Pancreas (tissue), 10 donors: ENCODE results near the gene GABRR3. TPM values are rescaled to one million over a fixed set of nuclear protein-coding genes. Genes with fewer than 3 reads are reported as not detected.

ENCODE experiments used
- ATAC-seq, 4 donors: fragments of 200-7000 bp; cut with Tn5 transposase; one replicate each; pipeline versions ENCODE4 v1.8.0 to v1.9.1; 2020; ENCODE audit warnings: mild to moderate bottlenecking in 4 of 4, moderate library complexity in 4 of 4
- DNase-seq, 6 donors: peaks; one replicate each; pipeline ENCODE4 v3.0.0-alpha.2; 2020
- FAIRE-seq: peaks from 2 replicates; lab custom pipeline; 2012; peaks lifted over from hg19 to GRCh38; lab: Jason Lieb, UNC
- H3K27ac ChIP-seq, 4 donors: fragments of 200-600 bp; sonication (generic); 1 replicate in 3 of 4; 2 replicates in 1 of 4; pipeline versions ENCODE4 v1.5.0 to v1.8.0; 2020
- H3K27me3 ChIP-seq, 4 donors: fragments of 200-600 bp; one replicate each; pipeline ENCODE4 v1.8.0; 2021
- H3K36me3 ChIP-seq, 3 donors: fragments of 200-600 bp; sonication (generic) in 1 of 3; one replicate each; pipeline versions ENCODE4 v1.5.0 to v1.8.0; 2020 to 2021
- H3K4me1 ChIP-seq, 3 donors: fragments of 200-600 bp; one replicate each; pipeline ENCODE4 v1.8.0; 2021
- H3K4me3 ChIP-seq, 4 donors: fragments of 200-600 bp; sonication (generic) in 2 of 4; one replicate each; pipeline versions ENCODE4 v1.5.0 to v1.8.0; 2020 to 2021
- H3K9me3 ChIP-seq, 4 donors: fragments of 200-600 bp; one replicate each; pipeline ENCODE4 v1.8.0; 2021
- WGBS, 2 donors: extraction: QIAGEN DNeasy Blood & Tissue Kit; methylation state at CpG; one replicate each; pipeline ENCODE4 v1.1.7; 2013; 5-methylcytosine and 5-hydroxymethylcytosine counted together
- intact Hi-C, 3 donors: fragments of 100-400 bp; cut with DNase I; formaldehyde crosslinking; loops; one replicate each; pipeline versions ENCODE4 v1.11.1 to v1.14.2; 2022
- polyA plus RNA-seq, 2 donors: library from polyadenylated mRNA; stranded (reverse); fragments of 200-250 nt; gene quantifications; one replicate each; pipeline ENCODE4 v1.2.3, GENCODE V29; 2013
- total RNA-seq, 6 donors: library from RNA; stranded (reverse); fragmentation: NEBNext Ultra II Directional in 4 of 6; extraction: Animal tissue kit (Norgen Biotek cat#: 25700) in 4 of 6; gene quantifications; one replicate each; pipeline versions ENCODE4 v1.2.1 to v1.2.4, GENCODE V29; 2021 to 2023
- TF ChIP-seq, protein P1 (sequence below), 4 donors: fragments of 200-600 bp; sonication (generic) in 3 of 4; IDR thresholded peaks; one replicate each; pipeline versions ENCODE4 v1.5.0 to v1.8.0; 2021; ENCODE audit warnings: antibody characterized with exemption in 4 of 4
- donor health status: healthy with polysubstance abuse.
- donor health status: DM: no; HTN: no; CAD: no; lungs with moderate emphysema.
- donor health status: DM: no; HTN: no; CAD: no.
- donor health status: control.
- donor health status: control.
- donor health status: Bipolar disorder and iron deficiency.
- donor health status: DM: yes; HTN: yes; CAD: no.
- donor health status: DM: no; HTN: no; CAD: no.
- donor health status: DM: no; HTN: no; CAD: no.
- donor health status: DM: yes; HTN: yes; CAD: no.

Gene GABRR3
- total and polyA plus RNA-seq, 8 donors, result 0.02 TPM; not detected in 7

- no peaks in the 10 kb centered on the region for H3K4me1 ChIP-seq
- H3K4me3 ChIP-seq, result no peak overlapping the region
- H3K36me3 ChIP-seq, result no peaks in the 10 kb centered on the region
- no peak overlapping the region for H3K27ac ChIP-seq
- 81 to 83% methylated on average over 4 of the region's 4 CpGs for WGBS, 2 donors
- intact Hi-C loops, result loop anchor here in 2 of 3 donors (5.0 kb wide), 1 partner anchor 228 kb away; no protein-coding TSS in a partner anchor
- H3K9me3 ChIP-seq, result no peaks in the 10 kb centered on the region
- FAIRE-seq (no peak), DNase-seq (no peak), ATAC-seq (no peak)
- TF ChIP-seq, protein P1, sequence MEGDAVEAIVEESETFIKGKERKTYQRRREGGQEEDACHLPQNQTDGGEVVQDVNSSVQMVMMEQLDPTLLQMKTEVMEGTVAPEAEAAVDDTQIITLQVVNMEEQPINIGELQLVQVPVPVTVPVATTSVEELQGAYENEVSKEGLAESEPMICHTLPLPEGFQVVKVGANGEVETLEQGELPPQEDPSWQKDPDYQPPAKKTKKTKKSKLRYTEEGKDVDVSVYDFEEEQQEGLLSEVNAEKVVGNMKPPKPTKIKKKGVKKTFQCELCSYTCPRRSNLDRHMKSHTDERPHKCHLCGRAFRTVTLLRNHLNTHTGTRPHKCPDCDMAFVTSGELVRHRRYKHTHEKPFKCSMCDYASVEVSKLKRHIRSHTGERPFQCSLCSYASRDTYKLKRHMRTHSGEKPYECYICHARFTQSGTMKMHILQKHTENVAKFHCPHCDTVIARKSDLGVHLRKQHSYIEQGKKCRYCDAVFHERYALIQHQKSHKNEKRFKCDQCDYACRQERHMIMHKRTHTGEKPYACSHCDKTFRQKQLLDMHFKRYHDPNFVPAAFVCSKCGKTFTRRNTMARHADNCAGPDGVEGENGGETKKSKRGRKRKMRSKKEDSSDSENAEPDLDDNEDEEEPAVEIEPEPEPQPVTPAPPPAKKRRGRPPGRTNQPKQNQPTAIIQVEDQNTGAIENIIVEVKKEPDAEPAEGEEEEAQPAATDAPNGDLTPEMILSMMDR (IDR thresholded peaks at IDR 0.05), result no peak
- no peaks in the 10 kb centered on the region for H3K27me3 ChIP-seq
Measured at GRCh38 chr3:98020412-98020811, 14.7 kb downstream of the GABRR3 start.

GRCh38 chr3:98018301-98018700 lies 16.8 kb downstream of the GABRR3 start:
- FAIRE-seq, result no peak
- intact Hi-C loops, result loop anchor here in 1 of 3 donors (10.0 kb wide), 1 partner anchor 224 kb away; no protein-coding TSS in a partner anchor
- Histone ChIP-seq H3K27ac (no peak overlapping the region), H3K36me3 (no peaks in the 10 kb centered on the region), H3K4me3 (no peak overlapping the region), H3K9me3 (no peaks in the 10 kb centered on the region), H3K27me3 (no peaks in the 10 kb centered on the region), H3K4me1 (peaks cover 0 to 9% (median 4%) of the 10 kb centered on the region in 3 donors)
- 80 to 90% methylated on average over 4 of the region's 4 CpGs for WGBS, 2 donors
- no peak for ATAC-seq
- TF ChIP-seq, protein P1 (IDR thresholded peaks at IDR 0.05), result no peak
- no peak for DNase-seq

DNA sequence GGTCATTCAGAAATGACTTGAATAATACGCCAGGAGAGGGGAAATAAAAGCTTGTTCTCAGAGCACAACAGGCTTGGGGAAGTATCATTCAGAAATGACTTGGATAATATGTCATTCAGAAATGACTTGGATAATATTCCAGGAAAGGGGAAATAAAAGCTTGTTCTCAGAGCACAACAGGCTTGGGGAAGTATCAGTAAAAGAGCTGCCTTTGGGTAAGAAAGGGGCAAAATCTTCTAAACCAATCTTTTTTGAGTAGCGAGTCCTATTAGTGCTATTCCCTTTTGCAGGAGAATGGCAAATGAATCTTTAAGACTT lies 20.9 kb downstream of the GABRR3 start:
- H3K27ac ChIP-seq, result no peak overlapping the region
- 85 to 89% methylated on average over 2 of the region's 2 CpGs for WGBS, 2 donors
- intact Hi-C loops, result loop anchor here in 1 of 3 donors (10.0 kb wide), 1 partner anchor 219 kb away; no protein-coding TSS in a partner anchor

DNA sequence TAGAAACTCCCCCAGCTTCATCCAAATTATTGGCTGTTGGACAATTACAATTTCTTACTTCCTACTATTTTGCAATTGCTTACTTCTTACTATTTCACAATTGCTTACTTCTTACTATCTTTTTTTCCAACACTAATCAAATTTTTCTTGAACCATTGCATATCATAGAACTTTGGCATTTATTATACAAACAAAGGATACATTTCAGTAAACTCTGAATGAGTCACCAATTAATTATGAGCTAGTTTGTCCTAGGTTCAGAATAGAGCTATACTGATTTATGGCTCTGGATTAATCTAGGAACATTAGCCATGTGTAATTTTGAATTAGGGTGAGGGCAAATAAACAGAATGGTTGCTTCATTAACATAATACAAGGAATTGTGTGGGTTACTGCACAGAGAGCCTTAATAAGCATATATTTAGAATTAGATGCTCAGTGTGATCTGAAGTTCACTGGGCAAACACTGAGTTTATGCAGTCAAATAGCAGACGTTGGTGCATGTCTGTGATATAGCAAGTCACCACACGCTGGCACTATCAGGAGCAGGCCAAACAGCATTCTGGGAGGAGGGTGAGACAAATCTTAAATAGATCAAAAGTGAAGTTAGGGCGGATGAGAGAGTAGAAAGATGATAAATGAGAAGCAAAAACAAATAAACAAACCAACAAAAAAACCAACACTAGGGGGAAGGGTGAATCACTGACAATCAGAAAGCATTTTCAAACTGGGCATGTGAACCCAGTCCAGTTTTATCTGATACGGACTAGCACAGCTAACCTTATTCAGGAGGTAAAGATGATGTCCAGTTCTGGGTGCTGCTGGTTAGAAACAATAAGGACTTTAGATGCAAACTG lies 21.5 kb downstream of the GABRR3 start:
- Histone ChIP-seq H3K36me3 (no peaks in the 10 kb centered on the region), H3K4me3 (no peak overlapping the region), H3K9me3 (no peaks in the 10 kb centered on the region), H3K27me3 (no peaks in the 10 kb centered on the region), H3K27ac (no peak overlapping the region), H3K4me1 (peaks cover 0 to 15% (median 13%) of the 10 kb centered on the region in 3 donors)
- ATAC-seq (peak in 3 of 4 donors; percentile 60 to 63 (median 62)), DNase-seq (no peak), FAIRE-seq (peak; percentile 53)
- intact Hi-C loops, result loop anchor here in 1 of 3 donors (10.0 kb wide), 1 partner anchor 219 kb away; no protein-coding TSS in a partner anchor
- 35 to 36% methylated on average over 4 of the region's 4 CpGs for WGBS, 2 donors
- TF ChIP-seq, protein P1 (IDR thresholded peaks at IDR 0.05), result no peak

More for the DNA sequence above, 20.9 kb downstream of the GABRR3 start:
- TF ChIP-seq, protein P1 (IDR thresholded peaks at IDR 0.05), result no peak
- DNase-seq (no peak), FAIRE-seq (no peak), ATAC-seq (peak in 1 of 4 donors; percentile 10)
- no peaks in the 10 kb centered on the region for H3K27me3 ChIP-seq
- no peaks in the 10 kb centered on the region for H3K9me3 ChIP-seq
- H3K36me3 ChIP-seq, result no peaks in the 10 kb centered on the region
- no peak overlapping the region for H3K4me3 ChIP-seq
- peaks cover 0 to 15% (median 13%) of the 10 kb centered on the region in 3 donors for H3K4me1 ChIP-seq
